Hepatocyte (in vitro differentiated cells): Measurements from ENCODE around the gene SLC6A11.

Experiments used
- CTCF ChIP-seq: fragments of 200-600 bp; sonication (generic); IDR thresholded peaks from 2 replicates; pipeline ENCODE4 v1.5.1; 2016; ENCODE audit warnings: antibody characterized with exemption, mild to moderate bottlenecking; ENCODE audit not compliant: poor library complexity
- EZH2 ChIP-seq: fragments of 200-600 bp; sonication (generic); IDR thresholded peaks from 2 replicates; pipeline ENCODE4 v1.6.1; 2016; ENCODE audit warnings: antibody characterized with exemption, mild to moderate bottlenecking, borderline replicate concordance
- EZH2phosphoT487 ChIP-seq: fragments of 200-600 bp; sonication (generic); IDR thresholded peaks from one replicate; pipeline ENCODE4 v1.6.1; 2018; ENCODE audit warnings: antibody characterized with exemption, mild to moderate bottlenecking, low read depth, moderate library complexity; ENCODE audit not compliant: unreplicated experiment, severe bottlenecking

- TF ChIP-seq CTCF (no peak), EZH2phosphoT487 (no peak), EZH2 (no peak)
Measured at GRCh38 chr3:10956531-10956930, 140.5 kb downstream of the SLC6A11 start.
